Keratinocyte (primary cell): ENCODE measurements around the gene HLX. TPM values are rescaled to one million over a fixed set of nuclear protein-coding genes. Genes with fewer than 3 reads are reported as not detected.

ENCODE experiments used
- DNase-seq: peaks from one replicate; pipeline ENCODE4 v3.0.0-alpha.2; 2011; ENCODE audit warnings: low read depth, missing footprints, low spot score
- FAIRE-seq: peaks from 2 replicates; lab custom pipeline; 2011; peaks lifted over from hg19 to GRCh38; lab: Jason Lieb, UNC
- H2AFZ ChIP-seq: 2 replicates; pipeline ENCODE4 v1.6.0; 2012; ENCODE audit warnings: low read length, control low read depth, inconsistent platforms; ENCODE audit not compliant: control insufficient read depth
- H3K27ac ChIP-seq: 2 replicates; pipeline ENCODE4 v1.5.1; 2011; ENCODE audit warnings: low read length; ENCODE audit not compliant: control insufficient read depth, insufficient read depth
- H3K27me3 ChIP-seq: 3 replicates; pipeline ENCODE4 v1.6.0; 2011; ENCODE audit warnings: low read length; ENCODE audit not compliant: control insufficient read depth, insufficient read depth; ENCODE audit errors: extremely low read depth
- H3K36me3 ChIP-seq, 2 experiments: 2 replicates in 1 of 2; 3 replicates in 1 of 2; pipeline ENCODE4 v1.5.1; 2011; ENCODE audit warnings: low read length in 2 of 2, mild to moderate bottlenecking in 1 of 2; ENCODE audit not compliant: control insufficient read depth in 2 of 2, insufficient read depth in 2 of 2; ENCODE audit errors: extremely low read depth in 1 of 2
- H3K4me1 ChIP-seq: 3 replicates; pipeline ENCODE4 v1.5.1; 2011; ENCODE audit warnings: low read length; ENCODE audit not compliant: control insufficient read depth, insufficient read depth; ENCODE audit errors: extremely low read depth
- H3K4me2 ChIP-seq: 3 replicates; pipeline ENCODE4 v1.6.0; 2011; ENCODE audit warnings: low read depth, low read length; ENCODE audit not compliant: control insufficient read depth, insufficient read depth; ENCODE audit errors: extremely low read depth
- H3K4me3 ChIP-seq, 3 experiments: fragments of 200-600 bp in 1 of 3; sonication (generic) in 1 of 3; 2 replicates in 2 of 3; 3 replicates in 1 of 3; pipeline ENCODE4 v1.5.1; 2011 to 2016; ENCODE audit warnings: low read length in 3 of 3, mild to moderate bottlenecking in 3 of 3, control low read depth in 2 of 3, inconsistent platforms in 1 of 3, low read depth in 1 of 3, mixed read lengths in 1 of 3, mixed run types in 1 of 3, moderate library complexity in 1 of 3; ENCODE audit not compliant: control insufficient read depth in 2 of 3, insufficient read depth in 2 of 3; ENCODE audit errors: extremely low read depth in 1 of 3
- H3K79me2 ChIP-seq: 2 replicates; pipeline ENCODE4 v1.6.0; 2012; ENCODE audit warnings: low read length; ENCODE audit not compliant: control insufficient read depth, insufficient read depth
- H3K9ac ChIP-seq: 3 replicates; pipeline ENCODE4 v1.6.0; 2011; ENCODE audit warnings: low read length; ENCODE audit not compliant: control insufficient read depth, insufficient read depth; ENCODE audit errors: extremely low read depth
- H3K9me1 ChIP-seq: 3 replicates; pipeline ENCODE4 v1.6.0; 2011; ENCODE audit warnings: low read length; ENCODE audit not compliant: control insufficient read depth, insufficient read depth; ENCODE audit errors: extremely low read depth
- H3K9me3 ChIP-seq: 2 replicates; pipeline ENCODE4 v1.5.1; 2012; ENCODE audit warnings: low read depth, low read length; ENCODE audit not compliant: control insufficient read depth
- H4K20me1 ChIP-seq: 3 replicates; pipeline ENCODE4 v1.6.0; 2011; ENCODE audit warnings: low read length; ENCODE audit not compliant: control insufficient read depth, insufficient read depth; ENCODE audit errors: extremely low read depth
- EZH2 ChIP-seq: IDR thresholded peaks from one replicate; pipeline ENCODE4 v1.6.1; 2012; ENCODE audit warnings: inconsistent platforms, mild to moderate bottlenecking, low read length, moderate library complexity
- dilution Hi-C: fragments of 300-500 bp; cut with MboI; formaldehyde crosslinking; loops from one replicate; pipeline ENCODE4 v1.7.0; 2020; ENCODE audit warnings: low sequenced_read_pairs; ENCODE audit not compliant: extremely low pct_ligation_motif_present
- polyA plus RNA-seq, 5 experiments: library from polyadenylated mRNA; depleted of rRNA in 3 of 5; stranded (reverse) in 3 of 5; stranded (forward) in 1 of 5; unstranded in 1 of 5; fragments of >200 nt; gene quantifications; 1 replicate in 1 of 5; 2 replicates in 3 of 5; 3 replicates in 1 of 5; pipeline versions ENCODE4 v1.2.1 to v1.2.3, GENCODE V29; 2011 to 2012; ENCODE audit warnings: missing spikeins in 2 of 5, low read depth in 1 of 5, low replicate concordance in 1 of 5
- TF ChIP-seq, protein P1 (sequence below), 3 experiments: IDR thresholded peaks in 1 of 3; conservative IDR thresholded peaks in 1 of 3; optimal IDR thresholded peaks in 1 of 3; 2 replicates in 2 of 3; 3 replicates in 1 of 3; pipeline versions ENCODE3 to v1.5.1; 2011; ENCODE audit warnings: low read length in 3 of 3, mild to moderate bottlenecking in 3 of 3, moderate library complexity in 2 of 3, control low read depth in 1 of 3, inconsistent platforms in 1 of 3; ENCODE audit not compliant: insufficient read depth in 2 of 3; ENCODE audit errors: extremely low read depth in 1 of 3

HLX gene
- polyA plus RNA-seq, 1 donor (not counting 4 experiments of a cell fraction or from before 2014, with no cell fraction given) = not detected

GRCh38 chr1:220928725-220929300 lies 49.6 kb downstream of the HLX start:
- H3K4me1 ChIP-seq = no peaks in the 10 kb centered on the region
- H3K9me1 ChIP-seq = no peaks in the 10 kb centered on the region
- H4K20me1 ChIP-seq = no peaks in the 10 kb centered on the region
- dilution Hi-C loops = no loop called here
- no peaks in the 10 kb centered on the region for H3K79me2 ChIP-seq
- no peak overlapping the region for H3K4me3 ChIP-seq
- no peaks in the 10 kb centered on the region for H3K36me3 ChIP-seq
- no peak overlapping the region for H3K4me2 ChIP-seq
- DNase-seq = no peak
- H2AFZ ChIP-seq = no peak overlapping the region
- no peaks in the 10 kb centered on the region for H3K9me3 ChIP-seq
- no peak for TF ChIP-seq EZH2
- TF ChIP-seq, protein P1, sequence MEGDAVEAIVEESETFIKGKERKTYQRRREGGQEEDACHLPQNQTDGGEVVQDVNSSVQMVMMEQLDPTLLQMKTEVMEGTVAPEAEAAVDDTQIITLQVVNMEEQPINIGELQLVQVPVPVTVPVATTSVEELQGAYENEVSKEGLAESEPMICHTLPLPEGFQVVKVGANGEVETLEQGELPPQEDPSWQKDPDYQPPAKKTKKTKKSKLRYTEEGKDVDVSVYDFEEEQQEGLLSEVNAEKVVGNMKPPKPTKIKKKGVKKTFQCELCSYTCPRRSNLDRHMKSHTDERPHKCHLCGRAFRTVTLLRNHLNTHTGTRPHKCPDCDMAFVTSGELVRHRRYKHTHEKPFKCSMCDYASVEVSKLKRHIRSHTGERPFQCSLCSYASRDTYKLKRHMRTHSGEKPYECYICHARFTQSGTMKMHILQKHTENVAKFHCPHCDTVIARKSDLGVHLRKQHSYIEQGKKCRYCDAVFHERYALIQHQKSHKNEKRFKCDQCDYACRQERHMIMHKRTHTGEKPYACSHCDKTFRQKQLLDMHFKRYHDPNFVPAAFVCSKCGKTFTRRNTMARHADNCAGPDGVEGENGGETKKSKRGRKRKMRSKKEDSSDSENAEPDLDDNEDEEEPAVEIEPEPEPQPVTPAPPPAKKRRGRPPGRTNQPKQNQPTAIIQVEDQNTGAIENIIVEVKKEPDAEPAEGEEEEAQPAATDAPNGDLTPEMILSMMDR (optimal IDR thresholded peaks at IDR 0.05 in 1 of 3, IDR thresholded peaks at IDR 0.05 in 1 of 3, conservative IDR thresholded peaks at IDR 0.05 in 1 of 3; ENCODE audit: extremely low read depth in 1 of 3, insufficient read depth in 2 of 3, low read length in 3 of 3) = no peak
- no peak for FAIRE-seq
- no peaks in the 10 kb centered on the region for H3K27me3 ChIP-seq
- H3K9ac ChIP-seq = no peak overlapping the region
- no peak overlapping the region for H3K27ac ChIP-seq

DNA sequence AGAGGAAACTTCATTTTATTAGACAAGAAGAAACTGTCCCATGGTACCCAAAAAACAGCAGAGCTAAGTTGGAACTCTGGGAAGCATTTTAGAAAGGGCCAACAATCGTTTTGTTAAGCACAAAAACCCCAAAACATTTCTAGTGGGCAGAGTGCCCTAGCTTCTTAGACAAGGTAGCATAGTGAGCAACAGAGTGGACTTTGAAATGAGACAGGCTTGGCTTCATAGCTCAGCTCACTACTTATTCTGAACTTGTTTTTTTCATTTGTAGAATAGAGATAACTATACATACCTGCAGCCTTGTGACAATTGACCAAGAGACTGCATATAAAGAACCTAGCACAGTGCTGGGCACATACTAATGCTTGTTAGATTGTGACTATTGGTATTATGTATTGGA lies 50.1 kb downstream of the HLX start:
- H3K9ac ChIP-seq = no peak overlapping the region
- no peak overlapping the region for H3K4me3 ChIP-seq
- no peak for FAIRE-seq
- no peak for TF ChIP-seq EZH2
- TF ChIP-seq, protein P1 (optimal IDR thresholded peaks at IDR 0.05 in 1 of 3, IDR thresholded peaks at IDR 0.05 in 1 of 3, conservative IDR thresholded peaks at IDR 0.05 in 1 of 3; ENCODE audit: extremely low read depth in 1 of 3, insufficient read depth in 2 of 3, low read length in 3 of 3) = no peak
- H3K9me1 ChIP-seq = no peaks in the 10 kb centered on the region
- H3K36me3 ChIP-seq = no peaks in the 10 kb centered on the region
- DNase-seq = no peak
- no peaks in the 10 kb centered on the region for H3K9me3 ChIP-seq
- H2AFZ ChIP-seq = no peak overlapping the region
- no peaks in the 10 kb centered on the region for H3K27me3 ChIP-seq
- H3K4me1 ChIP-seq = no peaks in the 10 kb centered on the region
- dilution Hi-C loops = no loop called here
- no peaks in the 10 kb centered on the region for H3K79me2 ChIP-seq
- no peak overlapping the region for H3K27ac ChIP-seq
- no peaks in the 10 kb centered on the region for H4K20me1 ChIP-seq
- no peak overlapping the region for H3K4me2 ChIP-seq

Other genes with a start within 250 kb of the HLX start
- gene C1orf115, start 189.1 kb upstream of the HLX start, polyA plus RNA-seq = 0.68 to 0.97 TPM (median 0.72 TPM) in 3 replicates
- 0.43 to 0.75 TPM (median 0.73 TPM) in 3 replicates for gene MTARC2, start 131.1 kb upstream of the HLX start, polyA plus RNA-seq
- 0.68 to 2.1 TPM (median 2.1 TPM) in 3 replicates for gene MTARC1, start 92.5 kb upstream of the HLX start, polyA plus RNA-seq